Measurements from ENCODE around the gene MGAT3.

- TF ChIP-seq, protein P1, sequence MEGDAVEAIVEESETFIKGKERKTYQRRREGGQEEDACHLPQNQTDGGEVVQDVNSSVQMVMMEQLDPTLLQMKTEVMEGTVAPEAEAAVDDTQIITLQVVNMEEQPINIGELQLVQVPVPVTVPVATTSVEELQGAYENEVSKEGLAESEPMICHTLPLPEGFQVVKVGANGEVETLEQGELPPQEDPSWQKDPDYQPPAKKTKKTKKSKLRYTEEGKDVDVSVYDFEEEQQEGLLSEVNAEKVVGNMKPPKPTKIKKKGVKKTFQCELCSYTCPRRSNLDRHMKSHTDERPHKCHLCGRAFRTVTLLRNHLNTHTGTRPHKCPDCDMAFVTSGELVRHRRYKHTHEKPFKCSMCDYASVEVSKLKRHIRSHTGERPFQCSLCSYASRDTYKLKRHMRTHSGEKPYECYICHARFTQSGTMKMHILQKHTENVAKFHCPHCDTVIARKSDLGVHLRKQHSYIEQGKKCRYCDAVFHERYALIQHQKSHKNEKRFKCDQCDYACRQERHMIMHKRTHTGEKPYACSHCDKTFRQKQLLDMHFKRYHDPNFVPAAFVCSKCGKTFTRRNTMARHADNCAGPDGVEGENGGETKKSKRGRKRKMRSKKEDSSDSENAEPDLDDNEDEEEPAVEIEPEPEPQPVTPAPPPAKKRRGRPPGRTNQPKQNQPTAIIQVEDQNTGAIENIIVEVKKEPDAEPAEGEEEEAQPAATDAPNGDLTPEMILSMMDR (IDR thresholded peaks at IDR 0.05), result no peak
- no peak for TF ChIP-seq POLR2A (IDR thresholded peaks at IDR 0.05)
Measured at GRCh38 chr22:39535357-39535725, 78.5 kb downstream of the MGAT3 start.

All from uterus (tissue), 2 donors.